Suppressor macrophage treated with lipopolysaccharide for 1 hour (primary cell): ENCODE results near the gene ST6GALNAC4.

Source experiments
- DNase-seq, 3 donors: peaks; one replicate each; pipeline ENCODE4 v3.0.0-alpha.2; 2020 to 2022

The ST6GALNAC4 gene

GRCh38 chr9:127928676-127929624 is 12.1 kb upstream of the ST6GALNAC4 start:
- DNase-seq, result no peak

- peak in 1 of 3 donors; percentile 46 for DNase-seq
These were observed 11.3 kb upstream of the ST6GALNAC4 start for GRCh38 chr9:127927988-127928675.

GRCh38 chr9:127927201-127927987 is 10.6 kb upstream of the ST6GALNAC4 start:
- no peak for DNase-seq

GRCh38 chr9:127926906-127927200 is 10.0 kb upstream of the ST6GALNAC4 start:
- DNase-seq, result no peak

GRCh38 chr9:127925959-127926905 is 9.4 kb upstream of the ST6GALNAC4 start:
- DNase-seq, result no peak

GRCh38 chr9:127924736-127925444 is 8.0 kb upstream of the ST6GALNAC4 start:
- DNase-seq, result no peak

GRCh38 chr9:127923771-127924170 is 6.9 kb upstream of the ST6GALNAC4 start:
- DNase-seq, result no peak

- no peak for DNase-seq
These were observed 6.2 kb upstream of the ST6GALNAC4 start for GRCh38 chr9:127923046-127923445.

GRCh38 chr9:127921557-127922120 is 4.8 kb upstream of the ST6GALNAC4 start:
- peak; percentile 66 to 83 (median 76) for DNase-seq

GRCh38 chr9:127920794-127921193 is 4.0 kb upstream of the ST6GALNAC4 start:
- DNase-seq, result no peak

- DNase-seq, result peak; percentile 95 to 96 (median 95)
These were observed 2.5 kb upstream of the ST6GALNAC4 start for GRCh38 chr9:127919253-127919815.

- DNase-seq, result peak in 1 of 3 donors; percentile 26
These were observed 1.6 kb upstream of the ST6GALNAC4 start for GRCh38 chr9:127918183-127919107.

- DNase-seq, result peak; percentile 41 to 56 (median 55)
These were observed 762 bp upstream of the ST6GALNAC4 start for GRCh38 chr9:127917603-127918002.

GRCh38 chr9:127915801-127916719 is 781 bp downstream of the ST6GALNAC4 start:
- DNase-seq, result peak in 1 of 3 donors; percentile 21

- DNase-seq, result peak in 1 of 3 donors; percentile 40
These were observed 1.5 kb downstream of the ST6GALNAC4 start for GRCh38 chr9:127915325-127915752.

- no peak for DNase-seq
These were observed 3.2 kb downstream of the ST6GALNAC4 start for GRCh38 chr9:127913682-127914081.

- DNase-seq, result no peak
These were observed 4.0 kb downstream of the ST6GALNAC4 start for GRCh38 chr9:127912882-127913281.

- DNase-seq, result no peak
These were observed 4.5 kb downstream of the ST6GALNAC4 start for GRCh38 chr9:127912296-127912695.
